ENCODE results near the gene TLE1. TPM values are rescaled to one million over a fixed set of nuclear protein-coding genes. Genes with fewer than 3 reads are reported as not detected.

Gene TLE1
- total and polyA plus RNA-seq, 4 experiments from 2014 or later = 0.49 to 3.8 (median 1.6) TPM

- Histone ChIP-seq H3K27ac (ENCODE audit: low read depth, low read length) (no peak overlapping the region), H3K4me3 (ENCODE audit: low read length in 2 of 2) (no peak overlapping the region), H3K9me3 (ENCODE audit: control insufficient read depth in 1 of 2, low read length in 2 of 2) (no peaks in the 10 kb centered on the region), H3K27me3 (ENCODE audit: insufficient read depth, low read length) (no peaks in the 10 kb centered on the region), H3K36me3 (ENCODE audit: insufficient read depth, low read length) (no peaks in the 10 kb centered on the region), H3K4me1 (ENCODE audit: insufficient read depth, low read length) (no peaks in the 10 kb centered on the region)
- Mint-ChIP-seq H3K4me3 (no peak overlapping the region), H3K36me3 (peaks cover 0 to 5% of the 10 kb centered on the region in 2 donors), H3K4me1 (no peaks in the 10 kb centered on the region), H3K27ac (no peak overlapping the region), H3K9me3 (peaks cover 0 to 5% (median 0%) of the 10 kb centered on the region in 8 donors), H3K27me3 (no peaks in the 10 kb centered on the region)
- CTCF ChIA-PET (ENCODE audit: partially characterized antibody) = no interaction called here
- POLR2A ChIA-PET (ENCODE audit: partially characterized antibody) = no interaction called here
- intact Hi-C loops (cut with micrococcal nuclease) = no loop called here
- DNase-seq = no peak
Observed at GRCh38 chr9:81579381-81579780, 110.0 kb downstream of the TLE1 start.

DNA sequence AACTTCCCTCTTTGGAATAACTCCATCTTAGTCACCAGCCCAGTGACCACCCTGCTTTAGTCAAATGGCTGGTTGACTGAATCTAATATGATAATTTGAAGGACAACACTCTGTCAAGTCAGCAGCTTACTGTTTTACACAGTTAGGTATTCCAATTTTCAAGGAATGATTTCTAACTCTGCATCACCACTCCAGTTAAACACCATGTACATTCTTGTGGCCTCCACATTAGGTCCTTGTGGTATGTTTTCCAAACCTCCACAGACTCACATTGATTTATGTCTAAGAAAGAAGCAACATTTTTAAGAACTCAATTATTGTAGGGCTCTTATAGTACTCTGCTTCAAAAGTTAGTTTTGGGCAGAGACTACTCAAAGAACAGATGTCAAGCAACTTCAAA is 110.7 kb downstream of the TLE1 start:
- ChIA-PET CTCF (ENCODE audit: partially characterized antibody) (no interaction called here), POLR2A (ENCODE audit: partially characterized antibody) (no interaction called here)
- no peak overlapping the region for H3K27ac ChIP-seq (ENCODE audit: low read depth, low read length)
- no peak overlapping the region for H3K4me3 ChIP-seq (ENCODE audit: low read length in 2 of 2)
- intact Hi-C loops (cut with micrococcal nuclease) = no loop called here
- Mint-ChIP-seq H3K4me3 (no peak overlapping the region), H3K27me3 (no peaks in the 10 kb centered on the region), H3K9me3 (peaks cover 0 to 6% (median 0%) of the 10 kb centered on the region in 8 donors), H3K27ac (no peak overlapping the region), H3K4me1 (no peaks in the 10 kb centered on the region), H3K36me3 (peaks cover 0 to 5% of the 10 kb centered on the region in 2 donors)
- no peak for DNase-seq
- H3K27me3 ChIP-seq (ENCODE audit: insufficient read depth, low read length) = no peaks in the 10 kb centered on the region
- no peaks in the 10 kb centered on the region for H3K4me1 ChIP-seq (ENCODE audit: insufficient read depth, low read length)
- no peaks in the 10 kb centered on the region for H3K9me3 ChIP-seq (ENCODE audit: control insufficient read depth in 1 of 2, low read length in 2 of 2)
- H3K36me3 ChIP-seq (ENCODE audit: insufficient read depth, low read length) = no peaks in the 10 kb centered on the region

- no peak overlapping the region for H3K4me3 Mint-ChIP-seq
- no peaks in the 10 kb centered on the region for H3K27me3 ChIP-seq (ENCODE audit: insufficient read depth, low read length)
- DNase-seq = no peak
- no peaks in the 10 kb centered on the region for H3K9me3 ChIP-seq (ENCODE audit: control insufficient read depth in 1 of 2, low read length in 2 of 2)
- no peaks in the 10 kb centered on the region for H3K4me1 Mint-ChIP-seq
- no peak overlapping the region for H3K4me3 ChIP-seq (ENCODE audit: low read length in 2 of 2)
- H3K4me1 ChIP-seq (ENCODE audit: insufficient read depth, low read length) = no peaks in the 10 kb centered on the region
- H3K36me3 ChIP-seq (ENCODE audit: insufficient read depth, low read length) = no peaks in the 10 kb centered on the region
- ChIA-PET CTCF (ENCODE audit: partially characterized antibody) (no interaction called here), POLR2A (ENCODE audit: partially characterized antibody) (no interaction called here)
- no peaks in the 10 kb centered on the region for H3K27me3 Mint-ChIP-seq
- no peak overlapping the region for H3K27ac ChIP-seq (ENCODE audit: low read depth, low read length)
- peaks cover 0 to 6% (median 0%) of the 10 kb centered on the region in 8 donors for H3K9me3 Mint-ChIP-seq
- H3K27ac Mint-ChIP-seq = no peak overlapping the region
- intact Hi-C loops (cut with micrococcal nuclease) = no loop called here
- H3K36me3 Mint-ChIP-seq = peaks cover 0 to under 1% of the 10 kb centered on the region in 2 donors
Observed at GRCh38 chr9:81575956-81576355, 113.4 kb downstream of the TLE1 start.

DNA sequence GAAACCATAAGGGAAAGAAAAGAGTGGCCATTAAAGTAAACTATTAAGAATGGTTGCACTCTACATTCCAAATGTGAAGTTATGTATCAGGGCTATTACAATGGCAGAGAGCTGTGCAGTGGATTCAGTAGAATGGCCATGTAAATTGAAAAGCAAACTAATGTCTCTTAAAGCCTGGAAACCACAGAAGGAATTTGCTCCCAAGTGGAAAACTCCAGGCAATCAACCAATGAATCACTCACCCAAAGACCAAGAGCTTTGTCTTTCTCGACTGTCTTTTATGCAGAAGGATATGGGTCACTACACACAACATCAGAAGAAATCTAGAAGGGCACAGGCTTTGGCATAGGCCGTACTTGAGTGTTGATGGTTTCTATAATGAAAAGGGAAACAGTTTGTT is 114.9 kb downstream of the TLE1 start:
- intact Hi-C loops (cut with micrococcal nuclease) = no loop called here
- H3K27me3 Mint-ChIP-seq = no peaks in the 10 kb centered on the region
- H3K4me3 ChIP-seq (ENCODE audit: low read length in 2 of 2) = no peak overlapping the region

DNA sequence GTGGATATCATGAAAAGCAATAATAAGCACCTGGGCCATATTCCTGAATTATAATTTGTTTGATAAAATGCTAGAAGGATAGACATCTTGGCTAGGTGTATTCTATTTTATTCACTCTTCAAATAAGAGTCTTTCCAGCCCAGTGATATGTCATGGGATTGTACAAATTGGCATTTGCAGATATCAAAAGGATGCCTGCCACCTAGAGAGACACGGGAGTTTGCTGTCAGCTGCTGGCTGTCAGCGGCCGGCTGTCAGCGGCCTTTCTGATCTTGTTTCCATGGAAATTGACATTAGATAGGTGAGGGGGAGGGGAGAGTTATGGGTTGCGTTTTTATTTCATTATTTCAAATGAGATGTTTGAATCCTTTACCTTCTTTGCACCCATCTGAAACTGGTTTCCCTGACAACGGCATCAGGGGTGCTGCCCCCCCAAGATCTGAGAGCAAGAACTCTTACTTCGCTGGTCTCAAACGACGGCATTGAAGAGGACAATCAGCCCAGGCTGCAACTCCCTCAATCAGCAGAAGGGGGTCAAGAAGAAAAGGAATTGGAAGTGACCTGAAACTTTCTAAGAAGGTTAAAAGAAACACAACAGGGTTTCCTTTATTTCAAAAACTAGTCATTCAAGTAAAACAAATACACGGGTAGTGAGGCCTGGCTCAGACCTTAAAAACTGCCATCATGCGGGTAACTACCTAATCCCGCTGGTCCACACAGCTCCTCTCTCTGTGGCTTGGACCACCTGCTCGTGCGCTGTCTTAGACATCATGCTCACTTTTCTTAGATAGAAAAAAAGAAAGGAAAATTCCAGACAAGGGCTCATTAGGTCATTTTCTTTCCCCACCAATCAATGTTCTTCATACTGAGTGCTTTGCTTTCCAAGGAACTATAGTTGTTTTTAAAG is 115.7 kb downstream of the TLE1 start:
- Mint-ChIP-seq H3K4me3 (no peak overlapping the region), H3K27ac (no peak overlapping the region), H3K4me1 (no peaks in the 10 kb centered on the region), H3K36me3 (no peaks in the 10 kb centered on the region), H3K9me3 (peaks cover 0 to 6% (median 0%) of the 10 kb centered on the region in 8 donors), H3K27me3 (no peaks in the 10 kb centered on the region)
- CTCF ChIA-PET (ENCODE audit: partially characterized antibody) = no interaction called here
- POLR2A ChIA-PET (ENCODE audit: partially characterized antibody) = no interaction called here
- Histone ChIP-seq H3K27me3 (ENCODE audit: insufficient read depth, low read length) (no peaks in the 10 kb centered on the region), H3K36me3 (ENCODE audit: insufficient read depth, low read length) (no peaks in the 10 kb centered on the region), H3K27ac (ENCODE audit: low read depth, low read length) (no peak overlapping the region), H3K4me3 (ENCODE audit: low read length in 2 of 2) (no peak overlapping the region), H3K4me1 (ENCODE audit: insufficient read depth, low read length) (no peaks in the 10 kb centered on the region), H3K9me3 (ENCODE audit: control insufficient read depth in 1 of 2, low read length in 2 of 2) (no peaks in the 10 kb centered on the region)
- intact Hi-C loops (cut with micrococcal nuclease) = no loop called here
- DNase-seq = no peak

More for the DNA sequence above, 114.9 kb downstream of the TLE1 start:
- DNase-seq = no peak
- POLR2A ChIA-PET (ENCODE audit: partially characterized antibody) = no interaction called here
- H3K4me3 Mint-ChIP-seq = no peak overlapping the region
- no peak overlapping the region for H3K27ac ChIP-seq (ENCODE audit: low read depth, low read length)
- H3K27ac Mint-ChIP-seq = no peak overlapping the region
- no peaks in the 10 kb centered on the region for H3K9me3 ChIP-seq (ENCODE audit: control insufficient read depth in 1 of 2, low read length in 2 of 2)
- peaks cover 0 to 6% (median 0%) of the 10 kb centered on the region in 8 donors for H3K9me3 Mint-ChIP-seq
- no peaks in the 10 kb centered on the region for H3K36me3 ChIP-seq (ENCODE audit: insufficient read depth, low read length)
- no peaks in the 10 kb centered on the region for H3K27me3 ChIP-seq (ENCODE audit: insufficient read depth, low read length)
- H3K36me3 Mint-ChIP-seq = no peaks in the 10 kb centered on the region
- CTCF ChIA-PET (ENCODE audit: partially characterized antibody) = no interaction called here
- H3K4me1 Mint-ChIP-seq = no peaks in the 10 kb centered on the region
- H3K4me1 ChIP-seq (ENCODE audit: insufficient read depth, low read length) = no peaks in the 10 kb centered on the region

DNA sequence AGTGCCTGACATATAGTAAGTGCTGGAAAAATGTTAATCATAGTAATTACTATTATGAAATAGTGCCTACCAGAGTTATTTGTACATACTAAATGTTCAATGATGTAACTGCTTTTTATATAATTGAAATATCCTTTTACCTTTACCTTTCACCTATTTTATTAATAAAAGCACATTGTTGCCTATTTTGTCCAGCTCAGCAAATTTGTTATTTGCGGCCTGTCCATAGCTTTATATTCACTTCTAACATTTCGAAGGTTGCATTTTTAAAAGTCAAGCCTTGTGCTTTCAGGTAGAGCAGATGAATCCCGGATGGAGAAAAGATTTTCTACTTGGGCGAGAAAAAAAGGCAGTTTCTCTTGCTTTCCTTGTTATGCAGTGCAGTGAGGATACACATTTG is 119.3 kb downstream of the TLE1 start:
- no peaks in the 10 kb centered on the region for H3K27me3 Mint-ChIP-seq
- ChIA-PET POLR2A (ENCODE audit: partially characterized antibody) (no interaction called here), CTCF (ENCODE audit: partially characterized antibody) (no interaction called here)
- no peak overlapping the region for H3K27ac ChIP-seq (ENCODE audit: low read depth, low read length)
- no peaks in the 10 kb centered on the region for H3K36me3 Mint-ChIP-seq
- H3K9me3 ChIP-seq (ENCODE audit: control insufficient read depth in 1 of 2, low read length in 2 of 2) = no peaks in the 10 kb centered on the region
- no peaks in the 10 kb centered on the region for H3K4me1 ChIP-seq (ENCODE audit: insufficient read depth, low read length)
- no peaks in the 10 kb centered on the region for H3K4me1 Mint-ChIP-seq
- intact Hi-C loops (cut with micrococcal nuclease) = no loop called here
- no peaks in the 10 kb centered on the region for H3K36me3 ChIP-seq (ENCODE audit: insufficient read depth, low read length)
- no peak overlapping the region for H3K4me3 ChIP-seq (ENCODE audit: low read length in 2 of 2)
- no peaks in the 10 kb centered on the region for H3K27me3 ChIP-seq (ENCODE audit: insufficient read depth, low read length)
- H3K27ac Mint-ChIP-seq = no peak overlapping the region
- H3K9me3 Mint-ChIP-seq = peaks cover 0 to 4% (median 0%) of the 10 kb centered on the region in 8 donors
- H3K4me3 Mint-ChIP-seq = no peak overlapping the region
- no peak for DNase-seq

- H3K27me3 ChIP-seq (ENCODE audit: insufficient read depth, low read length) = no peaks in the 10 kb centered on the region
- no peak overlapping the region for H3K27ac ChIP-seq (ENCODE audit: low read depth, low read length)
- H3K9me3 ChIP-seq (ENCODE audit: control insufficient read depth in 1 of 2, low read length in 2 of 2) = no peaks in the 10 kb centered on the region
- no peaks in the 10 kb centered on the region for H3K4me1 ChIP-seq (ENCODE audit: insufficient read depth, low read length)
- CTCF ChIA-PET (ENCODE audit: partially characterized antibody) = no interaction called here
- Mint-ChIP-seq H3K4me3 (no peak overlapping the region), H3K4me1 (no peaks in the 10 kb centered on the region), H3K36me3 (no peaks in the 10 kb centered on the region), H3K27ac (no peak overlapping the region), H3K9me3 (peaks cover 0 to 5% (median under 1%) of the 10 kb centered on the region in 8 donors), H3K27me3 (no peaks in the 10 kb centered on the region)
- H3K36me3 ChIP-seq (ENCODE audit: insufficient read depth, low read length) = no peaks in the 10 kb centered on the region
- intact Hi-C loops (cut with micrococcal nuclease) = no loop called here
- DNase-seq = no peak
- POLR2A ChIA-PET (ENCODE audit: partially characterized antibody) = no interaction called here
- no peak overlapping the region for H3K4me3 ChIP-seq (ENCODE audit: low read length in 2 of 2)
Observed at GRCh38 chr9:81566074-81566698, 123.2 kb downstream of the TLE1 start.
